ENCODE results near the gene TESK2.
"Not testable (repeated sequence)": the region's sequence is repeated elsewhere in the genome, so short reads cannot be mapped to it uniquely, and the experiment has no call there.

Gene TESK2

GRCh38 chr1:45488666-45489377 lies 2.1 kb downstream of the TESK2 start:
- no peak for DNase-seq (ENCODE audit: extremely low spot score)
- CTCF ChIA-PET: interaction anchor here (1.2 to 10.8 kb wide), 4 partner anchors 13 to 474 kb away, joined by 3 to 389 read pairs (median 78); partner anchors contain the start of genes CCDC163, HECTD3, MMACHC and UROD
- POLR2A ChIA-PET: interaction anchor here (0.6 kb wide), 1 partner anchor 66 kb away, joined by 4 read pairs; no protein-coding TSS in a partner anchor
- no peak for TF ChIP-seq CTCF (IDR thresholded peaks at IDR 0.05; ENCODE audit: control extremely low read depth, extremely low read depth, low read depth, missing control alignments)

- ChIA-PET CTCF (interaction anchor here (1.3 kb wide), 1 partner anchor 17 kb away, joined by 3 read pairs; no protein-coding TSS in a partner anchor), POLR2A (no interaction called here)
- TF ChIP-seq CTCF (IDR thresholded peaks at IDR 0.05; ENCODE audit: control extremely low read depth, extremely low read depth, low read depth, missing control alignments): no peak
- no peak for DNase-seq (ENCODE audit: extremely low spot score)
Observed at GRCh38 chr1:45485949-45486348, 5.0 kb downstream of the TESK2 start.

GRCh38 chr1:45479039-45479748 lies 11.8 kb downstream of the TESK2 start:
- ChIA-PET CTCF (interaction anchor here (1.0 to 1.9 kb wide), 3 partner anchors 14 to 55 kb away, joined by 3 to 7 read pairs (median 4); no protein-coding TSS in a partner anchor), POLR2A (no interaction called here)
- no peak for DNase-seq (ENCODE audit: extremely low spot score)
- no peak for TF ChIP-seq CTCF (IDR thresholded peaks at IDR 0.05; ENCODE audit: control extremely low read depth, extremely low read depth, low read depth, missing control alignments)

- DNase-seq (ENCODE audit: extremely low spot score): no peak
- POLR2A ChIA-PET: no interaction called here
Observed at GRCh38 chr1:45478121-45478814, 12.7 kb downstream of the TESK2 start.

GRCh38 chr1:45477646-45478045 lies 13.3 kb downstream of the TESK2 start:
- CTCF ChIA-PET: interaction anchor here (0.6 to 2.0 kb wide), 4 partner anchors 13 to 575 kb away, joined by 3 to 7 read pairs (median 6); partner anchors contain the start of gene TESK2
- TF ChIP-seq CTCF (IDR thresholded peaks at IDR 0.05; ENCODE audit: control extremely low read depth, extremely low read depth, low read depth, missing control alignments): no peak
- DNase-seq (ENCODE audit: extremely low spot score): no peak
- POLR2A ChIA-PET: no interaction called here

More at GRCh38 chr1:45478121-45478814, 12.7 kb downstream of the TESK2 start:
- CTCF ChIA-PET: interaction anchor here (0.6 to 2.0 kb wide), 4 partner anchors 12 to 576 kb away, joined by 3 to 7 read pairs (median 6); partner anchors contain the start of gene TESK2
- TF ChIP-seq CTCF (IDR thresholded peaks at IDR 0.05; ENCODE audit: control extremely low read depth, extremely low read depth, low read depth, missing control alignments): no peak

GRCh38 chr1:45474194-45474593 lies 16.8 kb downstream of the TESK2 start:
- DNase-seq (ENCODE audit: extremely low spot score); POLR2A ChIA-PET: not testable (repeated sequence)
- CTCF ChIA-PET: interaction anchor here (1.3 to 1.6 kb wide), 2 partner anchors 13 to 114 kb away, joined by 3 to 5 read pairs; no protein-coding TSS in a partner anchor
